GM12874 (cell line): ENCODE measurements around the gene PCDHGA1.

Source experiments
- TF ChIP-seq, protein P1 (sequence below): IDR thresholded peaks from 2 replicates; pipeline ENCODE4 v1.5.1; 2011; ENCODE audit warnings: low read depth, mild to moderate bottlenecking, control low read depth, low read length, moderate library complexity; ENCODE audit not compliant: insufficient read depth

PCDHGA1 gene

DNA sequence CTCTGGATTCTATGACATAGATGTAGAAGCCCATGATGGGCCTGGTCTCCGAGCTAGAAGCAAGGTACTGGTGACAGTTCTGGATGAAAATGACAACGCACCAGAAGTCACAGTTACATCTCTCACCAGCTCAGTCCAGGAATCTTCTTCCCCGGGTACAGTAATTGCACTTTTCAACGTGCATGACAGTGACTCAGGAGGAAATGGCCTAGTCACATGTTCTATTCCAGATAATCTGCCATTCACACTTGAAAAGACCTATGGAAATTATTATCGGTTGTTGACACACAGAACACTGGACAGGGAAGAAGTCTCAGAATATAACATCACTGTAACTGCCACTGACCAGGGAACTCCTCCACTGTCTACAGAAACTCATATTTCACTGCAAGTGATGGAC, 25.8 kb downstream of the PCDHGA1 start:
- TF ChIP-seq, protein P1, sequence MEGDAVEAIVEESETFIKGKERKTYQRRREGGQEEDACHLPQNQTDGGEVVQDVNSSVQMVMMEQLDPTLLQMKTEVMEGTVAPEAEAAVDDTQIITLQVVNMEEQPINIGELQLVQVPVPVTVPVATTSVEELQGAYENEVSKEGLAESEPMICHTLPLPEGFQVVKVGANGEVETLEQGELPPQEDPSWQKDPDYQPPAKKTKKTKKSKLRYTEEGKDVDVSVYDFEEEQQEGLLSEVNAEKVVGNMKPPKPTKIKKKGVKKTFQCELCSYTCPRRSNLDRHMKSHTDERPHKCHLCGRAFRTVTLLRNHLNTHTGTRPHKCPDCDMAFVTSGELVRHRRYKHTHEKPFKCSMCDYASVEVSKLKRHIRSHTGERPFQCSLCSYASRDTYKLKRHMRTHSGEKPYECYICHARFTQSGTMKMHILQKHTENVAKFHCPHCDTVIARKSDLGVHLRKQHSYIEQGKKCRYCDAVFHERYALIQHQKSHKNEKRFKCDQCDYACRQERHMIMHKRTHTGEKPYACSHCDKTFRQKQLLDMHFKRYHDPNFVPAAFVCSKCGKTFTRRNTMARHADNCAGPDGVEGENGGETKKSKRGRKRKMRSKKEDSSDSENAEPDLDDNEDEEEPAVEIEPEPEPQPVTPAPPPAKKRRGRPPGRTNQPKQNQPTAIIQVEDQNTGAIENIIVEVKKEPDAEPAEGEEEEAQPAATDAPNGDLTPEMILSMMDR: no peak

DNA sequence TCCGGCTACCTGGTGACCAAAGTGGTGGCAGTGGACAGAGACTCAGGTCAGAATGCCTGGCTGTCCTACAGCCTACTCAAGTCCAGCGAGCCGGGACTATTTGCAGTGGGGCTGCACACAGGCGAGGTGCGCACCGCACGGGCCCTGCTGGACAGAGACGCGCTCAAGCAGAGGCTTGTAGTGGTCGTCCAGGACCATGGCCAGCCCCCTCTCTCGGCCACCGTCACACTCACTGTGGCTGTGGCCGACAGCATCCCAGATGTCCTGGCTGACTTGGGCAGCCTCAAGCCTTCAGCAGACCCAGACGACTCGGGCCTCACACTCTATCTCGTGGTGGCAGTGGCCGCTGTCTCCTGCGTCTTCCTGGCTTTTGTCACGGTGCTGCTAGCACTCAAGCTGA, 26.6 kb downstream of the PCDHGA1 start:
- TF ChIP-seq, protein P1: no peak

DNA sequence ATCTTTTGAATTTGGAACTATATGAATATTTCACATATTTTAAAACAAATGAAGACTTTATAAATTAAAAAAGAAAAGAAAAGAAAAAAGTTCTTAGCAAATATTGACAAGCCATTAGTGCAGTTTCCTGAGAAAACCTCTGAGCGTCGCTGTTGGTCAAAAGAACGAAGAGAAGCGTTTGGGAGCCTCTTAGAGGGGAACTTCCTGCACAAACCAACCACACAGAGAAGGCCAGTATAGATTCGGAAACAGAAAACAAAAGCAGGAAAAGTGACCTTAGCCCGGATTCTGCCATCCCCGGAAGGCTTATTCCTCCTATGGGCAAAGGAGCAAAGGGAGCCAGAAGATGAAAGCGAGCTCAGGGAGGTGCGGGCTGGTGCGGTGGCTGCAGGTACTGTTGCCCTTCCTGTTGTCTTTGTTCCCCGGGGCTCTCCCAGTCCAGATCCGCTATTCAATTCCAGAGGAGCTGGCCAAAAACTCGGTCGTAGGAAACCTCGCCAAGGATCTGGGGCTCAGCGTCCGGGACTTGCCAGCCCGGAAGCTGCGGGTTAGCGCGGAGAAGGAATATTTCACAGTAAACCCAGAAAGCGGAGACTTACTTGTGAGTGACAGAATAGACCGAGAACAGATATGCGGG, 29.6 kb downstream of the PCDHGA1 start, which contains the start of gene PCDHGB2:
Gene PCDHGB2 (plus strand): TSS at position 205 of the 637 bp plus-strand sequence. CDS start 142 bp downstream, at position 347.
- TF ChIP-seq, protein P1: peak; percentile 35; the same call in 1 of the 2 replicates

DNA sequence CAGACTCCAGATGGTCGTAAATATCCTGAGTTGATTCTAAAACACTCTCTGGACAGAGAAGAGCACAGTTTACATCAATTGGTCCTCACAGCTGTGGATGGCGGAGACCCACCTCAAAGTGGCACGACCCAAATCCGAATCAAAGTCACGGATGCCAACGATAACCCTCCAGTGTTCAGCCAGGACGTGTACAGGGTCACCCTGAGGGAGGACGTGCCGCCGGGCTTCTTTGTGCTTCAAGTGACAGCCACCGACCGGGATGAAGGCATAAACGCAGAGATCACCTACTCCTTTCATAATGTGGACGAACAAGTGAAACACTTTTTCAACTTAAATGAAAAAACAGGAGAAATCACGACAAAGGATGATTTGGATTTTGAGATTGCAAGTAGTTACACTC, 30.4 kb downstream of the PCDHGA1 start:
- TF ChIP-seq, protein P1: no peak

DNA sequence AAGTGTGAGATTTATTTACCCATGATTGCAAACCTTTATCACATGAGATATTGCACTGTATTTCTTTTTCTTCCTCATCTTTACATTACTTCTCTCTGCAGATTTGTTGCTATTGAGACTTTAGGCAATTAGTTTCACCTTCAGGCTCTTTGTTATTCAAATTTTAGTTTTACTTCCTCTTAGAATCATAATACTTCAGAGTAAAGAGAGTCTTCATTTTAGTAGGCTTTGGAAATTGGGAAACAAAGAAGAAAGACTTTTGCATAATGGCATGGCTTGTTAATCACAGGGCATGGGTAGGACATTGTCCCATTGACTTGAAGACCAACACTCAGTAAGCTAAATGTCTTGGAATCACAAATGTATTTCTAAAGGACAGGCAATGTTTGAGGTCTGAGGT, 32.4 kb downstream of the PCDHGA1 start:
- TF ChIP-seq, protein P1: no peak

DNA sequence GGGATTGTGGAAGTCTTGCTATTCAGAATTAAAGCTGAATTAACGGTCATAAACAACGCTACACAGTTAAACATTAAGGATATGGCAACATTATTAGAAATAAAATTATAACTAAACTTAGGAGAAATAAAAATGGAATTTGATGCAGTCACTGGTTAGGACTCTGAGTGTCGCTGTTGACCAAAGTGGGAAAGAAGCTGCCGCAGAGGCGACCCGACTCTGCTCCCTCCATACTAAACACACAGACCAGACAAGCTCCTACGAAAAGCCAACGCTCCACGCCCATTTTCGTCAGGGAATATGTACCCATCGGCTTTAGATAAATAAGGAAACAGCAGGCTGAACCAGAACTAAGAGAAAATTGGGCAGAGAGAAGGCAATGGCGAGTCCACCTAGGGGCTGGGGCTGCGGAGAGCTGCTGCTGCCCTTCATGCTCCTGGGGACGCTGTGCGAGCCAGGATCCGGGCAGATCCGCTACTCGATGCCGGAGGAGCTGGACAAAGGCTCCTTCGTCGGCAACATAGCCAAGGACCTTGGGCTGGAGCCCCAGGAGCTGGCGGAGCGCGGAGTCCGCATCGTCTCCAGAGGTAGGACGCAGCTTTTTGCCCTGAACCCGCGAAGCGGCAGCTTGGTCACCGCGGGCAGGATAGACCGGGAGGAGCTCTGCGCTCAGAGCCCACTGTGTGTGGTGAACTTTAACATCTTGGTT, 33.8 kb downstream of the PCDHGA1 start, which contains the start of gene PCDHGA5:
Gene PCDHGA5 (plus strand): TSS at position 211 of the 709 bp plus-strand sequence. CDS start 169 bp downstream, at position 380.
- TF ChIP-seq, protein P1: no peak

DNA sequence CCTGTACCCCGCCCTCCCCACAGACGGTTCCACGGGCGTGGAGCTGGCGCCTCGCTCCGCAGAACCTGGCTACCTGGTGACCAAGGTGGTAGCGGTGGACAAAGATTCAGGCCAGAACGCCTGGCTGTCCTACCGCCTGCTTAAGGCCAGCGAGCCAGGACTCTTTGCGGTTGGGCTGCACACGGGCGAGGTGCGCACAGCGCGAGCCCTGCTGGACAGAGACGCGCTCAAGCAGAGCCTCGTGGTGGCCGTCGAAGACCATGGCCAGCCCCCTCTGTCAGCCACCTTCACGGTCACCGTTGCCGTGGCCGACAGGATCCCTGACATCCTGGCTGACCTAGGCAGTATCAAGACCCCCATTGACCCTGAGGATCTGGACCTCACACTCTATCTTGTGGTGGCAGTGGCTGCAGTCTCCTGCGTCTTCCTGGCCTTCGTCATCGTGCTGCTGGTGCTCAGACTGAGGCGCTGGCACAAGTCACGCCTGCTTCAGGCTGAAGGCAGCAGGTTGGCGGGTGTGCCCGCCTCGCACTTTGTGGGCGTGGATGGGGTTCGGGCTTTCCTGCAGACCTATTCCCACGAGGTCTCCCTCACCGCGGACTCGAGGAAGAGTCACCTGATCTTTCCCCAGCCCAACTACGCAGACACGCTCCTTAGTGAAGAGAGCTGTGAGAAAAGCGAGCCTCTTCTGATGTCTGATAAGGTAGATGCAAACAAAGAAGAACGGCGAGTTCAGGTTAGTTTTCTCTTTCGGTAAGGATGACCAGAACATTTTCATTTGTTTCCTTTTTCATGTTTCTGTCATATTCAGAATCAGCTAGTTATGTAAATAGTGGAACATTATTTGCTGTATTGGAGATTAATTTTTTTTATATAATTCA, 35.9 kb downstream of the PCDHGA1 start:
- TF ChIP-seq, protein P1: no peak
